GM12873 (cell line): ENCODE data around the gene SPTLC2.

Experiments
- TF ChIP-seq, protein P1 (sequence below): IDR thresholded peaks from 2 replicates; pipeline ENCODE4 v1.5.1; 2012; ENCODE audit warnings: low read depth, mild to moderate bottlenecking, moderate library complexity, low read length, control low read depth; ENCODE audit not compliant: insufficient read depth; ENCODE audit errors: missing control alignments

SPTLC2 gene

DNA sequence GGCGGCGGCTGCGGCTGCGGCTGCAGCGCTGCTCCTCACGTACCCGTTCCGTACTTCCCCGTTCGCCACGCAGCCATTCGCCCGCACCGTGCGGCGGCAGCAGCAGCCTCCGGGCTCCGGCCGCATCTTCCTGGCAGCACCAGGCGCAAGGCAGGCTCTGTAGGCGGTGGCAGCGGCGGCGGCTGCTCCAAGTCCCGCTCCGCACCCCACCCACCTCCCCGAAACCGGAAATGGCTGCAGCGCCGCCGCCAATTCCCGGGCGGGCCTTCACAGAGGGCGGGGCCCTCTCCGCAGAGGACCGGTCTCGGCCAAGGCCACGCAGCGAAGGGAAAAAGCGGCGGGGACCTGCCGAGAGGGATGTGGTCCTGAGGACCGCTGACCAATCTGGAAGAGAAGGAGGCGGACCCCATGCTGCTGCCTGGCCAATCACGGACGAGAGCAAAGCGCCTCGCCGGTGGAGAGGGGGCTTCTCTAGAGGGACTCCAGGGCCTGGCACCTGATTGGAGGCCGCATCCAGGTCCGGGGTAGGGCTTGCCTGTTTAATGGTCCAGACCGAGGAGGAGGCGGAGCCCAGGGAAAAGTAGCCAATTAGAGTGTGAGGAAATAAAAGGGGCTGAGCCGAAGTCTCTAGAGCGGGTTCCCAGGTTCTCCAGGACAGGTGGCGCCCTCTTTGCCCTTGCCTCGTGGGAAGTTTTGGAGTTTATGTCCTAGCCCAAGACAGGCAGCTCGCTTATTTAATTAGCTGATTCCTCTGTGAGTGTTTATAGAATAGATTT lies at the start of gene SPTLC2:
TSS of gene SPTLC2 (minus strand) at position 184 of the 776 bp plus-strand sequence. CDS start at position 126, 58 bp downstream.
- TF ChIP-seq, protein P1, sequence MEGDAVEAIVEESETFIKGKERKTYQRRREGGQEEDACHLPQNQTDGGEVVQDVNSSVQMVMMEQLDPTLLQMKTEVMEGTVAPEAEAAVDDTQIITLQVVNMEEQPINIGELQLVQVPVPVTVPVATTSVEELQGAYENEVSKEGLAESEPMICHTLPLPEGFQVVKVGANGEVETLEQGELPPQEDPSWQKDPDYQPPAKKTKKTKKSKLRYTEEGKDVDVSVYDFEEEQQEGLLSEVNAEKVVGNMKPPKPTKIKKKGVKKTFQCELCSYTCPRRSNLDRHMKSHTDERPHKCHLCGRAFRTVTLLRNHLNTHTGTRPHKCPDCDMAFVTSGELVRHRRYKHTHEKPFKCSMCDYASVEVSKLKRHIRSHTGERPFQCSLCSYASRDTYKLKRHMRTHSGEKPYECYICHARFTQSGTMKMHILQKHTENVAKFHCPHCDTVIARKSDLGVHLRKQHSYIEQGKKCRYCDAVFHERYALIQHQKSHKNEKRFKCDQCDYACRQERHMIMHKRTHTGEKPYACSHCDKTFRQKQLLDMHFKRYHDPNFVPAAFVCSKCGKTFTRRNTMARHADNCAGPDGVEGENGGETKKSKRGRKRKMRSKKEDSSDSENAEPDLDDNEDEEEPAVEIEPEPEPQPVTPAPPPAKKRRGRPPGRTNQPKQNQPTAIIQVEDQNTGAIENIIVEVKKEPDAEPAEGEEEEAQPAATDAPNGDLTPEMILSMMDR = peak; percentile 11

GRCh38 chr14:77663293-77663692 lies 46.9 kb upstream of the SPTLC2 start:
- TF ChIP-seq, protein P1 = no peak

DNA sequence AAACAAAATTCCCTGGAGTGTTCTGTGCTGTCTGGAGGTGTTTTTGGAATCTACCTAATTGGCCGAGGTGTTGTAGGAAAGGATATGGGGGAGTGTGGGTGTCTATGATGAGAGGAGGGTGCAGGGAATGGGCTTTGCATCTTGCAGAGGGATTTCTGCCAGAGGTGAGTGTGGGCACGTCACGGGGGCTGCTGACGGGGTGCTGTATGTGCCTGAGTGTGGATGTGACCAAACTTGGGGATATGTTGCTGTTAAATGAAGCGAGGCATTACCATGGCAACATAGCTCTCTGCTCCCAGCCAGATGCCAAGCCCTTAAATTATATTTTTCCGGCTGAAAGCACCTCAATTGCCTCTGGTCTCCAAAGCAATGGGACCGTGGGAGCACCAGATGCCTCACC lies 44.3 kb upstream of the SPTLC2 start:
- TF ChIP-seq, protein P1 = no peak

- TF ChIP-seq, protein P1 = no peak
Measured at GRCh38 chr14:77659831-77660230, 43.4 kb upstream of the SPTLC2 start.

- TF ChIP-seq, protein P1 = no peak
Measured at GRCh38 chr14:77657280-77657679, 40.8 kb upstream of the SPTLC2 start.

DNA sequence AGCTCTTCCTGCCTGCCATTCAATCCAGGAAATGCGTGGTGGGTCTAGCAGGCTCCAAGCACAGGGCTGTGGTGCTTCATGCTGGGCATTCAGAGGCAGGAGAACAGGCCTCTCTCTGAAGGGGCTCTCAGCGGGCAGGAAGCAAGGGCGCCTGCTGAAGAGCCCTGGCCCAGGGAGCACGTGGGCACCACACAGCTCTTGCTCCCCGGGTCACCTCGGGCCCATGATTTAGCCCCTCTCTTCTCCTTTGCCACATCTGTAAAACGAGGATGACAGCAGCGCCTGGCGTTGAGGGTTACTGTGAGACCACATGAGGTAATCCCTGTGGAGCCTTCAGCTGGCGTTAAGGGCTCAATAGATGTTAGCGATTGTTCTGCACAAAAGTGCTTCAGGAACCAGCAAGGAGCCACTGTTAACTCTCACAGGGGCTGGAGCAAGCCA lies 37.6 kb upstream of the SPTLC2 start:
- TF ChIP-seq, protein P1 = no peak

- TF ChIP-seq, protein P1 = no peak
Measured at GRCh38 chr14:77649326-77649725, 32.9 kb upstream of the SPTLC2 start.
